ENCODE results near the gene TBC1D14. TPM values are rescaled to one million over a fixed set of nuclear protein-coding genes. Genes with fewer than 3 reads are reported as not detected.
A peak's percentile ranks its signal among the peaks of the same experiment; 100 is the strongest.
"Not testable (repeated sequence)": the region's sequence is repeated elsewhere in the genome, so short reads cannot be mapped to it uniquely, and the experiment has no call there.

TBC1D14 gene
- total RNA-seq, 1 donor from 2014 or later = 48.1 TPM

DNA sequence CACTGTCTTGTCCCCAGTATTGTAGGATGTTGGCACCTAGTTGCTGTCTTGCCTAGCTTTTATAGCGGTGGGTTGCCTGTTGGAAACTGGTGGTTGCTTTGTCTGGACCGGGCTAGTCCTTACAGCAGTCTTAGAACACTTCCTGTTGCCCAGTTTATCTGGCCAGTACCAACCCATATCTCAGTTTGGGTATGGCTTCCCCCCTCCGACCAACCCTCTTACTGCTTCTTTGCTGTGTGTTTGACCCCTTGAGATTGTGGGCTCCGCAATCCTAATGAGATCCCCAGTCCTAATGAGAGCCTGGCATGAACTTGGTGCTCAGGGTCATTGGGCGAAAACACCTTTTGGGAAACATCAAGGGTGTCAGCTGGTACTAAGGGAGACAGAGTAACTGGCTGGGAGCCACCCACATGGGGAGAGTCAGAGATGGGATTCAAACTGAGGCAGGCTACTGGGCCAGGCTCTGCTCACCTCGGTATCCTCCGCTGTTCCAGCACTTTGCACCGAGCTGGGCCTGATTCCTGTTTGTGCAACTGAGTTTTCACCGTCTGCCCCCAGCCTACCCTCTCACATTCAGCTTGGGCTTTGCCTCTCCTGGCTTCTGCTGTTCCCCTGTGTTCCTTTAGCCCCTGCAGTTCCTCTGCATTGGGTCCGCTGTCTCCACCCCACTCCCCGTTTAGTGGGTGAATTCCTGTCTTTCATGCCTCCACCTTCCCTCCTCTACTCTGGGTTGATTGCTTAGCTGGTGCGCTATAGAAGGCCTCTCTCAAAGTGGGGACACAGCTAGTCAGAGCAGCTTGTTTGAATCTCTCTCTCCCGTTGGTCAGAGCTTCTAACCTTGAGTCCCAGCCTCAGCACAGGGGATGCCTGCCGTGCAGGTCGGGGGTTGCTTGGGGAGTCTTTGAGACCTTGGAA, 1.6 kb downstream of the TBC1D14 start:
- no peak for ATAC-seq

GRCh38 chr4:6911917-6912316, 2.3 kb downstream of the TBC1D14 start:
- not testable (repeated sequence) for ATAC-seq

GRCh38 chr4:6912441-6912840, 2.8 kb downstream of the TBC1D14 start:
- no peak for ATAC-seq

DNA sequence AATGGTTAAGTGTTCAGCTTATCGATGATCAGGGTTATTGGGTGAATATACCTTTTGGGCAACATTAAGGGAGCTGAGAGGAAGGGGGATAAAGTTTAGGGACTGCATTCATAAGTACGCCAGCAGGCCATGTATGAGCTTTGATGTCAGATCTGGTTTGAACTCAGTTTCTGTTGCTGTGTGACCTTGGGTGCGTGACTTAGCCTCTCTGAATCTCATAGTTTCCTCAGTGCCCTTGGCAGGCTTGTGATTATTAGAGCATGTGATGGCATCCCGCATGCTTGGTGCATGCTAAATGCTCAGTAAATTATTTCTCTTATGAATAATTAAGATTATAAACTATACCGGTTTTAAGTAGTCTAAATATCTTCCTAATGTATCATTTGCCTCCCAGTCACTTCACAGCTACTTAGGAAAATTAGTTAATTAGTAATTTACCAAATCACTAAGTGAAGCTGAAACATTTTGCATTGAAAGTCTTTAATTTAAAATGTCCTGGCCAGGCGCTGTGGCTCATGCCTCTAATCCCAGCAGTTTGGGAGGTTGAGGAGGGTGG, 3.8 kb downstream of the TBC1D14 start:
- no peak for ATAC-seq

DNA sequence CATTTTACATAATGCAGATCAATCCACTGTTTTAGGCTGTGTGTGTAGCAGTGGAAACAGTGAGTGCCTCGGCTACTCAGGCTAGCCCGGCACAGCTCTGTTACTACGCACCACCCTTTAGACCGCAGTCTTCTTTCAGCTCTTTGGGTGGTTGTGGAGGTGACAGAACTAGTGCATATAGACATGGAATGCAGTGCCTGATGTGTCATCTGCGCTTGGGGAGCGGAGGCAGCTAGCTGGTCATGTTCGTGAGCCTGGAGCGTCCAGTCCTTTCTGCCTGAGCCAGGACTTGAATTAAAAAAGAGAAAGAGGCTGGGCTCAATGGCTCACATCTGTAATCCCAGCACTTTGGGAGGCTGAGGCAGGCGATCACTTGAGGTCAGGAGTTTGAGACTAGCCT, 4.8 kb downstream of the TBC1D14 start:
- ATAC-seq = no peak

GRCh38 chr4:6915041-6916005, 5.7 kb downstream of the TBC1D14 start:
- ATAC-seq = no peak

DNA sequence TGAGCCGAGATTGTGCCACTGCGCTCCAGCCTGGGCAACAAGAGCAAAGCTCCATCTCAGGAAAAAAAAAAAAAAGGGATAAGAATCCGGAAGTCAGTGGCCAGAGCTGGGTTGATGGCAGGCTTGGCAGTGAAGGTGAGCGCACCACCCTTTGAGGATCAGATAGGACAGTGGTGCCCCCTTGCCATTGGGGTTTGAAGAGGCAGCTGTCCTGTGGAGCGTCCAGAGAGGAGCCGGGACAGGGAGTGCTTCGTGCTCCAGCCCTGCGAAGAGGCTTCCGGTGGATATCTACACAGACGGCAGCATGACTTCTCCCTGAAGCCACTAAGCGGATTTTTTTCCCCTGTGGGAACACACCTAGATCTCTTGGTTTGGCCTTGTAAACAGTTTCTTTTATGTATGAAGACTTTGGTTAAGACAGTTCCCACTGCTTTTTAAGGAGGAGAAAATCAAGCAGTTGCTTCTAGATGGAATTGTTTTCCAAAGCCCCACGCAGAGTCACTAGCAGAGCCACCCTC, 6.5 kb downstream of the TBC1D14 start:
- no peak for ATAC-seq

GRCh38 chr4:6916587-6917460, 7.2 kb downstream of the TBC1D14 start:
- peak; percentile 84 for ATAC-seq

DNA sequence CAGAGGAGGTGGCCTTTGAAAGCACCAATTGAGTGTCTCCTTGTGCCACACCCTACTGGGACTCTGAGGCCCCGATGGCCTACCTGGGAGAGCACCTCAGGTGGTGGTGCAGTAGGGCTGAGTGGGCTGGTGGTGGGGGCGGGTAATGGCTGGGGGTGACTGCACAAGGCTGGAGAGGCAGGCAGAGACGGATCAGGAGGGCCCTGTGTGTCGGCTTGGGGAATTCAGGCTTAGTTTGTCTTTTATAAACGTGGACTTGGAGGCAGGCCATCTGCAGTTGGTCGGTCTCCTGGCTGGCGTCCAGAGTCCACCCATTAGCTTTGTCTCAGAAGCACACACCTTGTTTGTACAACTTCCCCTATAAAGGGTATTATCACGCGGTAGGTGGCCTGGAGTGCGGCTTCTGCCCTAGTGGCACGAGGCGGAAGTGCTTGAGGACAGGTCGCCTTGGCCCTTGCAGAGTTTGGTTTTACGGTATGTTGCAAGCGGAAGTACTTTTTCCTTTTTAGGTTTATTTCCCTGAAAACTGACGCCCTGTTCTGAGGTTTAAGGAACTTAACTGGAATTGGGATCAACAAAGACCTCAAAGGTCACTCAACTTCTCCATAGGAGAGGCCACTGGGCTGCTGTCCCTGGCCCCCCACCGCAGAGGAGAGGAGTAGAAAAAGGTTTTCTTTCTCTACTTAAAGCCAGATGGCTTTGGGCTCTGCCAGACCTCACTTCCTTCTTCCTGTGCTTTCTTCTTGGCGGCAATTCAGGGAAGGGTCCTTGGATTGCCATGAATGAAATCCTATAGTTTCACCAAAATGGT, 8.0 kb downstream of the TBC1D14 start:
- ATAC-seq = peak; percentile 76

DNA sequence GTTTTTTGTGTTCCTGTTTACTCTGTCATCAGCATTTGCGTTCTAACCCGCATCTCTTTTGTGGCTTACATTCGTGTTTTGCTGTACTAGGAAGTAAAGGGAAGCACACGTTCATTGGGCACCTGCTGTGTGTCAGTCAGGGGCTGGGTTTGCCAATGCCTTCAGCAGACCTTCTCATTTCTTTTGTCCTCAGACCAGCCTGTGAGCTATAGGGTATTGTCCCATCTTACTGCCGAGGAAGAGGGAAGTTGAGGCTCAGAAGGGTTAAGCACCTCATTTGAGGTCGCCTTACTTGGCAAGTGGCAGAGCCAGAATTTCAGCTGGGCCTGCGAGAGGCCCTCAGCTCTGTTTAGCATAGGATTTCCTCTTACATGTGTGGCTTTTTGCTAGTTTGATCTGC, 8.7 kb downstream of the TBC1D14 start:
- peak; percentile 40 for ATAC-seq

DNA sequence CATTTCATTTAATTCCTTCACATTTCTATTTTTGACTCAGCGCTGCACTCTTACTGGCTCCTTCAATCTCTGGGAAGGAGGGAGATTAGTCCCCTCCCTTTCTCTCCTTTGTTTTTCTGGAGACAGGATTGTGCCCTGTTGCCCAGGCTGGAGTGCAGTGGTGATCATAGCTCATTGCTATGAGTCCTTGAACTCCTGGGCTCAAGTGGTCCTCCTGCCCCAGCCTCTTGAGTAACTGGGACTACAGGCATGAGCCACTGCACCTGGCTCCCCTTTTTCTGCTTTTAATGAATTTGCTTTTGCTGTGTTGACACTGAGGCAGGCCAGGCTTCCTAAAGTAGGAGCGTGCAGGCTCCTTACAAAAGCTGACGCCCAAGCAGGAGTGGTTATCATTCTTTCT, 10.5 kb downstream of the TBC1D14 start:
- no peak for ATAC-seq

DNA sequence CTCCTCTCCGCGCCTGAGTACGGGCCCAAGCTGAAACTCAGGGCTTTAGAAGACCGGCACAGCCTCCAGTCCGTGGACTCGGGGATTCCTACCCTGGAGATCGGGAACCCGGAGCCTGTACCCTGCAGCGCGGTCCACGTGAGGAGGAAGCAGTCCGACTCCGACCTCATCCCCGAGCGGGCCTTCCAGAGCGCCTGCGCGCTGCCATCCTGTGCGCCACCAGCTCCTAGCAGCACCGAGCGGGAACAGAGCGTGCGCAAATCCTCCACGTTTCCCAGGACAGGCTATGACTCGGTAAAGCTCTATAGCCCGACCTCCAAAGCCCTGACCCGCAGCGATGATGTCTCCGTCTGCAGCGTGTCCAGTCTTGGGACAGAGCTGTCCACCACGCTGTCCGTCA, 13.9 kb downstream of the TBC1D14 start:
- no peak for ATAC-seq

DNA sequence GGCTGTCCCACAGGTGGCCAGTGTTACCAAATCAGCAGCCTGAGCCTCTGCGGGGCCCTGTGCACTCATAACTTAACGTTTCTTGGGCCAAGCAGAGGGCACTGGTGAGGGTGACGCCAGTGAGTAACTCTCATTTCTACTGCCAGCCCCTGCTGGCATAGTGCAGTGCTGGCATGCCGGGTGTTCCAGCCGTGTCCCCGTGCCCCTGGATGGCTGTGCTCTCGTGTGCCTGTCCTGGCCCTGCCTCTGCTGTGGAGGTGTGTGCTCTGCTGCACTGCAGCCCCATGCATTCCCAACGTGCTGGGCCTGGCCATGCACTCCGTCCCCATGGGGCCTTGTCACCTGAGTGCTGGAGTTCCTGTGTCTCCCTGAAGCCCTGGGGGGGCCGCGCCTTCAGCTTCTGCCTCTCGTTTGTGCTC, 14.7 kb downstream of the TBC1D14 start:
- ATAC-seq = no peak

DNA sequence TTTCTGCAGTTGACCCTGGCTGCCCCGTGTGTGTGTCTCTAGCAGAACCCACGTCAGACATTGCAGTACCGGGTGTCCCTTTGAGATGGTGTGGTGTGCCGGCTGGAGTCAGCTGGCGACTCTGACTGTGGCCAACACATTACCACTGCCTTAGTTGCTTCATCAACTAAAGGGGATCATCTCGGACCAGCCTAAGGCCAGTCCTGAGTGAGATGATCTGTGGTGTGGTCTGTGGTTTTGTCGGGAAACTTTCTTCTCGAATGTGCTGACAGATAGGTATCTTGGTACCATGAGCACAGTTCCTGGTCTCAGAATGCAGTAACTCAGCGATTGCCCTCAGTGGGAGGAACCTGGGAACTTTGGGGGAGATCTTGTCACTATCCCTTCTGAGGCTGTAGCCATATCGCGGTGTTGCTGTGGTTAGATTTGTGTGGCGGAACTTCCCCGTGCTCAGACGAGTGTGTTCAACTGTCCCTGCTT, 15.8 kb downstream of the TBC1D14 start:
- no peak for ATAC-seq

DNA sequence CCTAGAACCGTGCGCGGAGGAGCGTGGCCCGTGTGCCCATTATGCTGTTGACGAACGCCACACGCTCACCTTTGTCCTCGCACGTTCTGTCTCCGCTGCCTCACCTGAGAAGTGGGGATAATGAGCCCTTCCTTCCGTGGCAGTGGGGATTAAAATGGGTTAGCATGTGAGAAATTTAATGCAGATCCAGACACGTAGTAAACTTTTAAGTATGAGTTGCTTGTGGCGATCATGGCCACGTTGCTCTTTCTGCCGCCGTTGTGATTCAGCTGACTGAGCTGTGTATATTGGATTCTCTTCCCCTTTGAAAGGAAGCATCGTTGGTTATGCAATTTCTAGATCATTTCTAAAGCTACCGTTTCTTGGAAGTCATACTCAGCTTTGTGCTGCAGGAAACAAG, 16.5 kb downstream of the TBC1D14 start:
- ATAC-seq = peak; percentile 27

GRCh38 chr4:6926681-6927478, 17.3 kb downstream of the TBC1D14 start:
- ATAC-seq = peak; percentile 8

- ATAC-seq = no peak
These were observed 18.5 kb downstream of the TBC1D14 start for GRCh38 chr4:6928081-6928480.

DNA sequence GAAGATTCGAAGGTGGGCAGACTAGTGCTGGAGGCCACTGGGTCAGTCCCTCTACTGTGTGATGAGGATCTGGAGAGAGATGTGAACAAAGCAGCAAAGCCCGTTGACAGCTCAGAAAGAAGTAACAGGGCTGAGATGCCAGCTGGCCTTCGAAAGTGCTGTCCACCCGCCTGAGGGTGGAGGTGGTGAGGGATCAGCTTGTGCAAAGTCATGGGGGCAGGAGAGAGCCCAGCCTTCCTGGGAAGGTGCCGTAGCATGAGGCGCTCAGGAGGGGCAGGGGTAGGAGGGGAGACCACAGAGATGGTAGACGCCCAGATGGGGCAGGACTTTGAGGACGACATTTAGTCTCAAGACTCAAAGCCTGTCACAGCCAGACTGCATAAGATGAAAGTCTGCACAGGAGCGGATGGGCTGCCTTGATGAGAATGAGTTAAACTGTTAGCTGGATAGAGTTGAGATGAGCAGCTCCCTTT, 19.7 kb downstream of the TBC1D14 start:
- no peak for ATAC-seq

DNA sequence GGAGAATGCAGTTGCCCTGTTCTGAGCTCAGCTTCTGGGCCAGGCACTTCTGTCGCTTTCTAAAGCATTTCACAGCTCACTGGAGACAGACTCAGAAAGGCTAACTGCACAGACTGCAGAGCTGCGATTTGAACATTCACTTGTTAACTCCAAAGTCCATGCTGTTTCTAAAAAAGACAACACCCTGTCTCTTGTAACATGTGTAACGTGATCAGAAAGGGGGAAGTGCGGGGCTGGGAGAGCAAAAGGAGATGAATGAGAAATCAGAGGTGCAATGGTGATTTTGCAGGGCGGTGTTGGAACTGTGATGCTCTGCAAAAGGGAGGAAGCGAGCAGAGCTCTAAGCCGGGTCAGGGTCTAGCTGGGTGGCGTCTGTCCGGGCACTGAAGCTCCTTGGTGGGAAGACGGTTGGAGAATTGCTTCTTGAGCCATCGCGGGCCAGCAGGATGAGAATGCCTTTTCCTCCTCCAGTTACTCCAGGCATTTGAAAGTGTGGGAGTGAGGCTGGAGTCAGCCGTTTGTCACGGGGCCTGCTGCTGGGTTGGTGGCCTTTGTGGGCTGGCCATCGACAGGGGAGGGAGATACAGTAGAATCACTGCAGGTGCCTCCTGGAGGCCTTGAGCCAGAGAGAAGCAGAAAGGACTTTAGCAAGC, 20.3 kb downstream of the TBC1D14 start:
- no peak for ATAC-seq
